Measurements from ENCODE around the gene DCAF5.
"Not testable (repeated sequence)": the region's sequence is repeated elsewhere in the genome, so short reads cannot be mapped to it uniquely, and the experiment has no call there.

DCAF5 gene

GRCh38 chr14:69041783-69042182, 111.1 kb downstream of the DCAF5 start:
- no peak for DNase-seq (ENCODE audit: low spot score)

GRCh38 chr14:69040353-69040752, 112.6 kb downstream of the DCAF5 start:
- no peak for DNase-seq (ENCODE audit: low spot score)

DNA sequence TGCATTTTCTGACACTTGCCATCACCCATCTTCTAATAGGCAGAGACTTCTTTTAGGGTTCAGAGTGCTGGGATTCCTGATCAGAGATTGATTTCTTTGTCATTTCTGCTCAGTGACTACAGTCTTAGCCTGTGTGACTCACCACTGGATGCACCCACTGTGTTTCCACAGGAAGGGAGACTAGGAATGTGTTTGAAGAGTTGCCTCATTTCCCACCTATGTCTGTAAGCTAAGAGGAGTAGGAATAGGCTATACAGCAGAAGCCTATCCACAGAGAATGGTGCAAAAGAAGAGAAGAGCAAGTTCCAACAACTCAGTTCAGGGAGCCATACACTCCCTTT, 113.7 kb downstream of the DCAF5 start:
- peak; percentile 37 for DNase-seq (ENCODE audit: low spot score)

- peak; percentile 67 for DNase-seq (ENCODE audit: low spot score)
Observed at GRCh38 chr14:69038455-69039287, 114.2 kb downstream of the DCAF5 start.

- peak; percentile 45 for DNase-seq (ENCODE audit: low spot score)
Observed at GRCh38 chr14:69037790-69038454, 115.0 kb downstream of the DCAF5 start.

DNA sequence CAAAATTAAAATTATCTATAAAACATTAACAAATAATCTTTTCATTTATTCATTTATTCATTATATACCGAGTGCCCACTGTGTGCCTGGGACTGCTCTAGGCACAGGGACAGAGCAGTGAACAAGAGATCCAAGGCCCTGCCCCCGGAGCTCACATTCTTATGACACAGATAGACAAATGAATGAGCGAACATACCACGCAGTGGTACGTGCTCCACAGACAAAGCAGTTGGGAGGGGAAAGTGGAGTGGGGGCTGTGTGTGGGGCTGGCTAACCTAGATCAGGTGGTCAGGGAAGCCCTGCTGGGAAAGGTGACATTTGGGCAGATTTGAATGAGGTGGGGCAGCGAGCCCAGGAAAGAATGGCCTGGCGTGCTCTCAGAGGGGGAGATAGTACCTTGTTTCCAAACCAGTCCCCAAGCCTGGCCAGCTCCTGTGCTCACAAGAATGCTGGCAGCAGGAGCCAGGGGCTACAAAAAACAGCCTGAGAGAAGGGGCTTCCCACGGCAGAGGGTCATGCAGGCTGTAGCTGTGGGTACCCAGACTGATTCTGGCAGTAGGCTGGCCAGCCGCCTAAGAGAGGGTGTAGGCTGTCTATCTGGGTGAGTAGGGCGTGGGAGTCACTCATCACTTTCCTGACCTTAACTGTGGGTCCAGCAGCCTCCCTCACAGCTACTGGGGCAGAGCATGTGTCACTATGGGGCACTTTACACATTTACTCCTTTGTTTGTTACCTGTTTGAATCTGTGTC, 116.0 kb downstream of the DCAF5 start:
- no peak for DNase-seq (ENCODE audit: low spot score)

GRCh38 chr14:69034612-69035262, 118.2 kb downstream of the DCAF5 start:
- DNase-seq (ENCODE audit: low spot score): no peak

DNA sequence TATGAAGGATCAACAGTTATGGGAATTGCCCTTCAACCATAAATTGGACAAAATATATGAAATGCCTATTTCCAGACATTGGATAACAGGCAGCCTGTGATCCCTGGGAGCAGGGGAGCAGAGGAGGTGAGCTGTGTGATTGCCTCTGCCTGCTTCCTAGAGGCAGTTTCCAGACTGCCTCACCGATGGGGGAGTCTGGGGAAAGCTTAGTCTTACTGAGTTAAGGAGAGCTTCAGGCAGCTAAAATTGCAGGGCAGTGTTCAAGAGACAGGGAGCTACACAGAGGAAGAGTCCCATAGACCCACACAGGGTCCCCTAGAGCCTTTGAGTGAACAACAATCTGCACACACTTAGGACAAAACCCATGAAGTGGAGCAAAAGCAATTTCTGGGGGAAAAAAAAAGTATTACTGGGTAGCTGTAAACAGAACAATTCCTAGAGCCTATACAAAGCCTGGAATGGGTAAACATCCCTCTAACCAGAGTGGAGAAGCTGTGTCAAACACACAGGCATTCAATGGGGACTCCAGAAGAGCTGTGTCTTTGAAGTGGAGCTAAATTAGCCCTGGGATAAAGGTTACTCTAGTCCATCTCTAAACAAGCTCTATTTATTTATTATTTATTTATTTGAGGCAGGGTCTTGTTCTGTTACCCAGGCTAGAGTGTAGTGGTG, 125.5 kb downstream of the DCAF5 start:
- DNase-seq (ENCODE audit: low spot score): no peak

DNA sequence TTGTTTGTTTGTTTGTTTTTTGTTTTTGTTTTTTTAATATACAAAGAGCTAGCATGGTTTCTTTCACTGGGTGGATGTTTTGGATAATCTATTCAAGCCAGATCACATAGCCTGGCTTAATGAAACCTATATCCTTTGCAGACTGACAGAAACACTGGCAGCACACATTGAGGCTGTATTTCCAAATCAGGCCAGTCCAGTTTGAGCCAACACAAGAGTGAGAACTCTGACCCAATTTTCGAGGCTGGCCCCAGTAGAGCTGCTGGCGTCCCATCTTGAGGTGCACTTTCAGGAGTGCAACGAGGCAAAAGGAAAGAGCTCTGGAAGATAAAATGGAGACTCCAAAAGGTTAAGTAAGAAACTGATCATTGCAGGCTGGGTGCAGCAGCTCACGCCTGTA, 129.9 kb downstream of the DCAF5 start:
- DNase-seq (ENCODE audit: low spot score): no peak

- not testable (repeated sequence) for DNase-seq (ENCODE audit: low spot score)
Observed at GRCh38 chr14:69022093-69022492, 130.8 kb downstream of the DCAF5 start.

- no peak for DNase-seq (ENCODE audit: low spot score)
Observed at GRCh38 chr14:69017706-69018105, 135.2 kb downstream of the DCAF5 start.

- DNase-seq (ENCODE audit: low spot score): no peak
Observed at GRCh38 chr14:69014829-69015259, 138.1 kb downstream of the DCAF5 start.

DNA sequence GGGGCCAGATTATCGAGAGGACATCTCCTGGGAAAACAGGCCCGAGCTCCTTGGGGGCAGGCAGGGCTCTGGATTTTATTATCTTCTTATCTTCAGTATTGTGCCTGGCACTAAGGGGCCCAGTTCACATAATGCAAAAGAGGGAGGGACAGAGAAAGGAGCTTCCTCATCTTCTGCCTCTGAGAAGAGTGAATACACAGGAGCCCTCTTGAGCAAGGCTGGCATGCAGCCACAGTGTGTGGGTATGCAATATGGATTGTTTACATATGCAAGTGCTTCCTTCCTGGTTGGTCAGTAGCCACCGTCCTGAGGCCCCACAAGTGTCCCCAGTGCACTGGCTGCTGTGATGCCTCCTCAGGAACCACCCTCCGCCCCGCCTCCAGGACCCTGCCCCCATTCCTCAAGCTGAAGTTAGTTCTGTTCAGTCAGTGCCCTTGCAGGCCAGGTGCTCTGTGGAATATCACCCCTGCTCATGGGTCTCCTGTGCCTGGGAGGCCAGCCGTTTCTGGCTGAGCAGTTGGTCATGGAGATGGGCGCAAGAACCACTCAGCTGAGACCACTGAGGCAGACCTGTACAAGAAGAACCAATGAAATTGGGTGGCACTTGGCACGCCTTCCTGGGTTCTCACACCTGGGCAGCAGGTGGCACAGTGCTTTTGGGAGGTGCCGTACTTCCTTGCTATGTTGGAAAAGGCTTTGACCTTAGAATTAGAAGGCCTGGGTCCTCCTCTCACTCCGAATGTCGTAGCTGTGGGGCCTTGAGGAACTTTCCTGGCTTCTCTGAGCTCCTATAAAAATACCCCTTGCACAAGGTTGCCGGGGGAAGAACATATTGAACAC, 138.8 kb downstream of the DCAF5 start:
- no peak for DNase-seq (ENCODE audit: low spot score)

- no peak for DNase-seq (ENCODE audit: low spot score)
Observed at GRCh38 chr14:69012256-69012953, 140.5 kb downstream of the DCAF5 start.

DNA sequence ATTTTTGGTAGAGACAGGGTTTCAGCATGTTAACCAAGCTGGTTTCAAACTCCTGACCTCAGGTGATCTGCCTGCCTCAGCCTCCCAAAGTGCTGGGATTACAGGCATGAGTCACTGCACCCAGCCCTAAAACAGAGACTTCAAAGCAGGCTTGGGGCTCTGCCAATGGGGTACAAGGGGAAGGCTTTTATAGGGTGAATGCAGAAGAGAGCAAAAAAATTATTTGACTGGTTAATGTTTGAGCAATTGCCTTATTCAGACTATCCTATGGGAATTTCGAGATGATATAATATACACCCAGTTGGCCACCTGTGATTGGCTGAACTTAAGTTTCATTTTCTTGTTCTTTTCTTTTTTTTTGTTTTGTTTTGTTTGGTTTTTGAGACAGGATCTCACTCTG, 142.3 kb downstream of the DCAF5 start:
- no peak for DNase-seq (ENCODE audit: low spot score)

GRCh38 chr14:69008421-69008884, 144.5 kb downstream of the DCAF5 start:
- DNase-seq (ENCODE audit: low spot score): no peak

GRCh38 chr14:69006346-69006745, 146.6 kb downstream of the DCAF5 start:
- DNase-seq (ENCODE audit: low spot score): no peak

DNA sequence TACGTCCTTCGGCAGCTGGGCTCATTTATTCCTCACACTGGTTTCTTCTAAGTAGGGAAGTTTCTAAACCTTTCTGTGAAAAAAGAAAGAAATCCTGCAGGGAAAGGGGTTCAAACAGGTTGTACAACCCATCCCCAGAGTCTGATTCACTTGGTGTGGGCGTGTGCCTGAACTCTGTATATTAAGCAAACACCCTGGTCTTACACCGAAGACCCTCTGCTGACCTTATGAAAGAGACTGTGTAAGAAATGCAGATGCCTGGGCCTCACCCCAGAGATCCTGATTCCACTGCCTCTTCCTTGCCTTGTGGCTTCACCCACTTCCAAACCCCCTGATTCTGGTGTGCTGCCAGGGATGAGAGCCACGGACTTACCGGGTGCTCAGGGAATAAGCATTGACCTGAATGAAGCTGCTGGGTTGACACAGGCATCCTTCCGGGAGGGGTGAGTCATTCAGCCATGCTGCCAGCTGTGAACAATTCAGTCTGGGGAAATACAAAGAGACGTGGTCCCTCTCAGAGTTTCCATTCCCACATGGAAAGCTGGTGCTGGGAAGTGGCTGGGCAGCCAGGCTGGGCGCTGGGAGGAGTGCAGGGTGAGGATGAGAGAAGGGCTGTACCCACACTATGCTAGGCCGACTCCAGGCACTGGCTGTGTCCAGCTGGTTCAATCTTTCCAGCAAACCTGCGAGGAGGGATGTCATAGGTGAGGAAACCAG, 147.3 kb downstream of the DCAF5 start:
- DNase-seq (ENCODE audit: low spot score): peak; percentile 95

DNA sequence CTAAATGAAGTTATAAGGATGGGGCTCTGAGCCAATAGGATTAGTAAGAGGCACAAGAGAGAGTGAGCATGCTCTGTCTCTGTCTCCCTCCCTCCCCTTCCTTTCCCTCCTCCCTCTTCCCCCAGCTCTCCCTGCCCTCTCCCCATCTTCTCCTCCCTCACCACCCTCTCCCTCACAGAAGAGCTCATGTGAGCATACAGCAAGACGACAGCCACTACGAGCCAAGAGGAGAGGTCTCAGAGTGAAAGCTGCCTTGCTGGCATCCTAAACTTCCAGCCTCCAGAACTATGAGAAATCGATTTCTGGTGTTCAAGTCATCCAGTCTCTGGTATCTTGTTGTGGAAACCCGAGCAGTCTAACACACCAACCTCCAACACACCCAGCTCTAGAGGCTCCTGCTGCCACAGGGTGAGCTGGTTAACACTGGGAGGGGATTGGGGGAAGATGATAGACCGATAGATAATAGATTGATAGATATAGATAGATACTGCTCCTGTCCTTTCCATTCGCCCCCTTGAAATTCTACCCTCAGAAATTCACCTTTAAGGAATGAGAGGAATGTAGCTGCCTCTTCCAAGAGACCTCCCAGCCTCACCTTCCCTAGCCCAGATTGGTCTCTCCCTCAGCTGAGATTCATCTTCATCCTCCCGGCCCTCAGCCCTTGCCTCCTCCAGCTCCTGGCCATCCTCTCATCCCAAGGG, 148.0 kb downstream of the DCAF5 start:
- peak; percentile 30 for DNase-seq (ENCODE audit: low spot score)
